Glutamatergic neuron (in vitro differentiated cells): ENCODE results near the gene SMIM17. TPM values are rescaled to one million over a fixed set of nuclear protein-coding genes. Genes with fewer than 3 reads are reported as not detected.

ENCODE experiments used
- DNase-seq: peaks from one replicate; pipeline ENCODE4 v3.0.0; 2022
- H3K27ac Mint-ChIP-seq: one replicate; pipeline ENCODE4 v1.8.0; 2020; ENCODE audit warnings: mild to moderate bottlenecking, mixed read lengths, inconsistent platforms; ENCODE audit not compliant: unreplicated experiment
- H3K27me3 Mint-ChIP-seq: one replicate; pipeline ENCODE4 v1.8.0; 2020; ENCODE audit warnings: mild to moderate bottlenecking, moderate library complexity, mixed read lengths, inconsistent platforms; ENCODE audit not compliant: unreplicated experiment
- H3K36me3 Mint-ChIP-seq: one replicate; pipeline ENCODE4 v1.8.0; 2020; ENCODE audit warnings: mild to moderate bottlenecking, mixed read lengths, inconsistent platforms; ENCODE audit not compliant: unreplicated experiment
- H3K4me1 Mint-ChIP-seq: one replicate; pipeline ENCODE4 v1.8.0; 2020; ENCODE audit warnings: mild to moderate bottlenecking, low read depth, mixed read lengths, inconsistent platforms; ENCODE audit not compliant: unreplicated experiment
- H3K4me3 Mint-ChIP-seq: one replicate; pipeline ENCODE4 v1.8.0; 2020; ENCODE audit warnings: mild to moderate bottlenecking, mixed read lengths, inconsistent platforms; ENCODE audit not compliant: unreplicated experiment
- H3K9me3 Mint-ChIP-seq: one replicate; pipeline ENCODE4 v1.8.0; 2020; ENCODE audit warnings: mild to moderate bottlenecking, moderate library complexity, mixed read lengths, inconsistent platforms; ENCODE audit not compliant: unreplicated experiment
- CTCF ChIP-seq: fragments of 200-600 bp; sonication (generic); IDR thresholded peaks from one replicate; pipeline ENCODE4 v1.5.0; 2021; ENCODE audit not compliant: partially characterized antibody, unreplicated experiment
- long read RNA-seq: library from polyadenylated mRNA; unstranded; transcript quantifications from one replicate; pipeline ENCODE4 v2.0.0, GENCODE V29; 2020; ENCODE audit not compliant: unreplicated experiment
- total RNA-seq: library from RNA; stranded (reverse); fragmentation: NEBNext Ultra II Directional; extraction: Animal tissue kit (Norgen Biotek cat#: 25700); gene quantifications from one replicate; pipeline ENCODE4 v1.2.1, GENCODE V29; 2021; ENCODE audit not compliant: unreplicated experiment

Gene SMIM17
- total RNA-seq, result 2.7 TPM
- long read RNA-seq, result 0 reads

GRCh38 chr19:56642711-56643459 is at the start of gene SMIM17:
SMIM17 (plus strand) TSS chr19:56643159; CDS start chr19:56645668, 2,509 bp downstream.
- TF ChIP-seq CTCF, result no peak
- Mint-ChIP-seq H3K27ac (no peak within 1 kb of the TSS), H3K36me3 (peaks cover 27% of the 10 kb centered on the region), H3K27me3 (peaks cover 15% of the 10 kb centered on the region), H3K4me1 (no peaks in the 10 kb centered on the region), H3K4me3 (peak within 1 kb of the TSS; percentile 10), H3K9me3 (peaks cover 10% of the 10 kb centered on the region)
- DNase-seq, result no peak

DNA sequence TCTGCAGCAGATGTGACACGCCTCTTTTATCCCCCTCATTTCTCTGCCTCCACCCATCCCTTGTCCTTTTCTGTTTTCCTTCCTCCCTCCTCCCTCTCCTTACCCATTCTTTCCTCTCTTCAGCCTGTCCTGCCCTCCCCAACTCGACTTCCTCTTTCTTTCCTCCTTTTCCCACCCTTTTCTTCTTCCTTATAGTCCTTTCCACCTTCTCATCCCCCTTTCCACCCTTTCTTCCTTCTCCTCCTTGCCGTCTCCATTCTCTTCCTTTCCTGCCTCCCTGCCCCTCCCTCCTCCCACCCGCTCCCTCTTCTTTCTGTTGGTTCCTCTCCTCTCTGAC is 48.5 kb upstream of the SMIM17 start:
- peaks cover 9% of the 10 kb centered on the region for H3K9me3 Mint-ChIP-seq
- peaks cover 8% of the 10 kb centered on the region for H3K27me3 Mint-ChIP-seq
- H3K27ac Mint-ChIP-seq, result peak overlapping the region; percentile 34
- TF ChIP-seq CTCF, result no peak
- H3K4me1 Mint-ChIP-seq, result peaks cover 8% of the 10 kb centered on the region
- peaks cover 23% of the 10 kb centered on the region for H3K36me3 Mint-ChIP-seq
- H3K4me3 Mint-ChIP-seq, result peak overlapping the region; percentile 55
- no peak for DNase-seq

DNA sequence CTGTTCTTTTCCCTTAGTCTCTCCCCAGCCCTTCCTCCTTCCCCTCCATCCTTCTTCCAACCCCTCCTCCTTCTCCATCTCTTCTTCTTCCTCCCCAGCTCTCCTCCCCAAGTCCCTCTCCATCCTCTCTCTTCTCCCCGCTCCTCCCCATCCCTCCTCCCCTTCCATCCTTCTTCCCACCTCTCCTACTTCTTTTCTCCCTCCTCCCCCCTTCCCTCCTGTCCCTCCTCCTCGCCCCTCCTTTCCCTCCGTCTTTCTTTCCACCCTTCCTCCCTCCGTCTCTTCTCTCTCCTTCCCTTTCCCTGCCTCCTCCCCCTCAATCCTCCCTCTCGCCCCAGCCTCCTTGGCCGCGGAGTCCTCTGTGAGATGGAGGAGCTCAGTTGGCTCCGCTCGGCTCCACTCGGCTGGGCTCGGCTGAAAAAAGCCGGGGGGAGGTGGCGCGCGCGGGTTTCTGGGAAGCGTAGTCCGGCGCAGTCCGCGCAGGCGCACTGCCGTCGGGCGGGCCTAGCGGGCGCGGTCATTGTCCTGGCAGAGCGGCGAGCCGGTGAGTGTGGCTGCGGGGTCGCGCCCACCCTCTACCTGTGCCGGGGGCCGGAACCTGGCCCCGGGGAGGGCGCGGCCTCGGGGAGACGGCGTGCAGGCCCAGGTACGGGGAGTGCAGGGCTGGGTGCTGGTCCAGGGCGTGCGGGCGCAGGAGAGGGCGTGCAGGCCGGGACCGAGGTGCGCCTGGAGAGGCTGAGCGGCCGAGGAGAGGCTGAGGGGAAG is 48.0 kb upstream of the SMIM17 start, which contains the start of gene ZNF71:
Gene ZNF71 (plus strand): TSS at position 520 of the 765 bp plus-strand sequence. CDS start 6,257 bp downstream, outside the sequence.
- Mint-ChIP-seq H3K4me3 (peak within 1 kb of the TSS; percentile 100), H3K4me1 (peaks cover 8% of the 10 kb centered on the region), H3K27ac (peak within 1 kb of the TSS; percentile 98), H3K9me3 (peaks cover 9% of the 10 kb centered on the region), H3K27me3 (peaks cover 8% of the 10 kb centered on the region), H3K36me3 (peaks cover 23% of the 10 kb centered on the region)
- TF ChIP-seq CTCF, result no peak
- DNase-seq, result peak; percentile 98

- H3K27me3 Mint-ChIP-seq, result peaks cover 8% of the 10 kb centered on the region
- peaks cover 25% of the 10 kb centered on the region for H3K36me3 Mint-ChIP-seq
- peaks cover 8% of the 10 kb centered on the region for H3K4me1 Mint-ChIP-seq
- H3K9me3 Mint-ChIP-seq, result peaks cover 11% of the 10 kb centered on the region
- peak overlapping the region; percentile 100 for H3K4me3 Mint-ChIP-seq
- H3K27ac Mint-ChIP-seq, result peak overlapping the region; percentile 98
- TF ChIP-seq CTCF, result no peak
- no peak for DNase-seq
Observed at GRCh38 chr19:56595548-56595899, 47.4 kb upstream of the SMIM17 start.

DNA sequence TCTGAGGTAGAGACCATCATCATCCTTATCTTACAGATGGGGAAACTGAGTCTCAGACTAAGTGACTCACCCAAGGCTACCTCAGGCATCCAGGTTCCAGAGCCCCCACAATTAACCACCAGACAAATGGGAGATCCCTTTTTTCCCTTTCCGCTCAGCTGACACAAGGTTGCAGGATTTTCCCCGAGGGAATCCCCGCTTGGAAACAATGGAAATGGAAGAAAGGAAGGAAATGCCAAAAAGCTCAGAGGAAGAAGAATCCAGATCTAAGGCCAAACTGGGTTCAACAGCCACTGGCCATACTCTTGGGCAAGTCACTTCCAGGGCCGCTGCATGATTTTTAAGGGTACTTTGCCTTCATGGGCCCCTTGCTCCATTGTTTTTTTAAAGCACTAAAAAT is 46.3 kb upstream of the SMIM17 start:
- Mint-ChIP-seq H3K4me3 (peak overlapping the region; percentile 100), H3K9me3 (peaks cover 17% of the 10 kb centered on the region), H3K36me3 (peaks cover 34% of the 10 kb centered on the region), H3K27me3 (peaks cover 8% of the 10 kb centered on the region), H3K27ac (peak overlapping the region; percentile 67), H3K4me1 (peaks cover 8% of the 10 kb centered on the region)
- TF ChIP-seq CTCF, result no peak
- DNase-seq, result no peak
